NCI-H345 treated with DMSO at 0.1 percent for 48 hours (cell line): ENCODE measurements around the gene DIRAS1.
"Not testable (repeated sequence)": the region's sequence is repeated elsewhere in the genome, so short reads cannot be mapped to it uniquely, and the experiment has no call there.

Source experiments
- DNase-seq: peaks from one replicate; lab custom pipeline; 2025; ENCODE audit not compliant: unreplicated experiment; lab: John Stamatoyannopoulos, UW

Gene DIRAS1

GRCh38 chr19:2679439-2679838, 41.7 kb downstream of the DIRAS1 start:
- DNase-seq = no peak

- DNase-seq = not testable (repeated sequence)
Observed at GRCh38 chr19:2678948-2679347, 42.2 kb downstream of the DIRAS1 start.

GRCh38 chr19:2678044-2678671, 43.0 kb downstream of the DIRAS1 start:
- no peak for DNase-seq

GRCh38 chr19:2676823-2677222, 44.3 kb downstream of the DIRAS1 start:
- DNase-seq = no peak

GRCh38 chr19:2675892-2676291, 45.3 kb downstream of the DIRAS1 start:
- no peak for DNase-seq

- no peak for DNase-seq
Observed at GRCh38 chr19:2670217-2670616, 51.0 kb downstream of the DIRAS1 start.

GRCh38 chr19:2668175-2668763, 52.9 kb downstream of the DIRAS1 start:
- DNase-seq = no peak

- DNase-seq = not testable (repeated sequence)
Observed at GRCh38 chr19:2667349-2667748, 53.8 kb downstream of the DIRAS1 start.

- no peak for DNase-seq
Observed at GRCh38 chr19:2666344-2666994, 54.7 kb downstream of the DIRAS1 start.

- no peak for DNase-seq
Observed at GRCh38 chr19:2665103-2665502, 56.1 kb downstream of the DIRAS1 start.
